ENCODE data around the gene ANKH.

GRCh38 chr5:14745753-14746152 lies 125.8 kb downstream of the ANKH start:
- TF ChIP-seq CTCF (IDR thresholded peaks at IDR 0.05) (no peak), EZH2 (IDR thresholded peaks at IDR 0.05; ENCODE audit: borderline replicate concordance, insufficient read depth, low read depth, low read length, poor library complexity, severe bottlenecking) (no peak)
